H4 (cell line): ENCODE results near the gene LRRC4C. TPM values are rescaled to one million over a fixed set of nuclear protein-coding genes. Genes with fewer than 3 reads are reported as not detected.
A peak's percentile ranks its signal among the peaks of the same experiment; 100 is the strongest.

ENCODE experiments used
- DNase-seq: peaks from one replicate; pipeline ENCODE4 v3.0.0-alpha.2; 2015; ENCODE audit warnings: low spot score
- total RNA-seq: library from RNA; depleted of rRNA; stranded (reverse); fragments of >200 nt; shearing (Covaris generic); gene quantifications from 2 replicates; pipeline ENCODE4 v1.2.3, GENCODE V29; 2014; rRNA removed

LRRC4C gene
- total RNA-seq, result 4.8 and 6.2 TPM in 2 replicates

GRCh38 chr11:41459465-41460401, at the start of gene LRRC4C:
LRRC4C (minus strand) TSS chr11:41459652.
- DNase-seq, result no peak

DNA sequence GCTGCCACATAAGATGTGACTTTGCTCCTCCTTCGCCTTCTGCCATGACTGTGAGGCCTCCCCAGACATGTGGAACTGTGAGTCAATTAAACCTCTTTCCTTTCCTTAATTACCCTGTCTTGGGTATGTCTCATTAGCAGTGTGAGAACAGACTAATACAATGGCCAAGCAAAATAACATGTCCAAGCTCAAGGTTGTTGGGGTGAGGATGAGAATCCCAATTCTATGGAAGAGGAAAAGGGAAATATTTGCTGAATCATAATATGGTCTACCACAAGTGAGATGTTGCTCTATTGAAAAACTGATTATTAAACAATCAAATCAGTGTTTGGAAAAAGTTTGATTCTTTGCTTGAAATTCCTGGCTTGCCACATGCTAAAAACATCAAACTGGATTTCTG, 48.7 kb upstream of the LRRC4C start:
- no peak for DNase-seq

DNA sequence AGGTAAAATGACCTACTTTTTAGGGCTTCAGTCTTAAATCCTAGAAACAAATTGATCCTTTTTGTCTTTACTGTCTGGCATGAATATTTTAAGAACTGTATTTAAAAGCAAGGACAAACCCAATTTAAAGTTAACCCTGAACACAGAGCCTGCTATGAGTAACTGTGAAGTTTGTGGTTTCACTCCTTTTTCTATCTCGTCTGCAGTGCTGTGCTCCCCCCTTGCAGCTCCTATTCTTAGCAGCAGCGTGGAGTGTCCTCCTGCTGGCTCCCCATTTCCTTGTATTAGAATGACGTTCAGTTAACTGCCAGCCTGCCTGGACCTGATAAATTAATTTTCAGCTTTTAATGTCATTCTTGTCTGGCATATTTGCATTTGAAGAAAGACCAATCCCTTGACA, 40.0 kb upstream of the LRRC4C start:
- no peak for DNase-seq

- peak; percentile 13 for DNase-seq
Measured at GRCh38 chr11:41498726-41499125, 39.3 kb upstream of the LRRC4C start.

GRCh38 chr11:41497974-41498373, 38.5 kb upstream of the LRRC4C start:
- DNase-seq, result peak; percentile 32

- DNase-seq, result no peak
Measured at GRCh38 chr11:41494716-41495115, 35.3 kb upstream of the LRRC4C start.

GRCh38 chr11:41486424-41486823, 27.0 kb upstream of the LRRC4C start:
- DNase-seq, result no peak

- no peak for DNase-seq
Measured at GRCh38 chr11:41483956-41484355, 24.5 kb upstream of the LRRC4C start.

DNA sequence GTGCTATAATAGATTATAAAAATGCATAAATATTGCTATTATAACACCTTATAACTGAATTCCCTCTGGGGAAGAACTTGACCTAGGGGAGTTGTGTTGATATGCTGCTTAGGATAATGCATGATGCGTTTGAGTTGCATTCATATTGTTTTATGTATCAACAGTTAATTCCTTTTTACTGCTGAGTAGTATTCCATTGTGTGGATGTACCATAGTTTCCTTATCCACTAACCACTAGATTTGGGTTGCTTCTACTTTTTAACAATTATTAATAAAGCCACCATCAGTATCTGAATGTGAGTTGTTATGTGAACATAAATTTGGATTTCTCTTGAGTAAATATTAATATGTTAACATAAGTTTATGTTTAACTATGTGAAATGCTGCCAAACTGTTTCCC, 19.7 kb upstream of the LRRC4C start:
- no peak for DNase-seq

DNA sequence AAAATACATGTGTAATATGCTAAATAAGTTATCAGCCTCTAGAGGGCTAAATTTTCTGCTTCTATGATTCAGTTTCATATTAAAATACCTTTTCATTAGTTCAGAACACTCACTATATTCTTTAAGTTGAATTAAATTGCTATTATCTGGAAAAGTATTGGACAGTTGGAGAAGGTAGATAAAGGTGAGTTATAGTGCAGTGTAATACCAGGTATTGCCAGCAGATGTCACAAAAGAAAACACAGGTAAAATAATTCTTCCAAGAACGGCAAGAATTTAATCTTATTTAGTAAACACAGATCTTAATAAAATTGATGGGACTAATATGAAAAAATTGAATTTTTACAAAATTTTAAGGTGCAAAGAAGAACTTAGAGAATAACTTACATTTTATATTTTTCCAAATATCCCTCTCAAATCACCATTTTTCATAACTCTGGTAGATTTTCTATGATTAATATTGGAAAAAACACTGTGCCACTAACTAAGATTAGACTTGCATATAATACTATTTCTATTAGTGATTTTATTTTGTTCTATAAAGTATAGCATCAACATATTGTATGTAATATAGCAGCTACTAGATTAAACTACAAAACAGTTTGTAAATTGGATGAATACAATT, 1.7 kb upstream of the LRRC4C start:
- no peak for DNase-seq

- DNase-seq, result no peak
Measured at GRCh38 chr11:41458641-41459040, 811 bp downstream of the LRRC4C start.

DNA sequence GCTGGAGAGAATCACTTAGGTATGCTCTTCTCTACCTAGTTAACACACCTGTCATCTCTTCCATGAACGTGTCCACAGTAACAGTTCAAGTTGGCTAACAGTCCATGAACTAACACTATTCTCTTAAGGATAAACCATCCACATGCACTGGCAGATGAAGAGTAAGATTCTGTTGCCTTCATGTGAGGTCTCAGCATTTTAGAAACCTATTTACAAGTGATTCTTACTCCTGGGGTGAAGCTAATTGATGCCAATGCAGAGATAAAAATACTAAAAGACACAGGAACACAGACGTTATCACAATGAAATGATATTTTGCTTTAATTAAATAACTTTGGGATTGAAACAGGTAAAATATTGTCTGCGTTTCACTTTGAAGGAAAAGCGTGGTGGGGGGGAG, 1.3 kb downstream of the LRRC4C start:
- DNase-seq, result no peak

- no peak for DNase-seq
Measured at GRCh38 chr11:41457216-41458014, 2.0 kb downstream of the LRRC4C start.

GRCh38 chr11:41456269-41456668, 3.2 kb downstream of the LRRC4C start:
- no peak for DNase-seq

DNA sequence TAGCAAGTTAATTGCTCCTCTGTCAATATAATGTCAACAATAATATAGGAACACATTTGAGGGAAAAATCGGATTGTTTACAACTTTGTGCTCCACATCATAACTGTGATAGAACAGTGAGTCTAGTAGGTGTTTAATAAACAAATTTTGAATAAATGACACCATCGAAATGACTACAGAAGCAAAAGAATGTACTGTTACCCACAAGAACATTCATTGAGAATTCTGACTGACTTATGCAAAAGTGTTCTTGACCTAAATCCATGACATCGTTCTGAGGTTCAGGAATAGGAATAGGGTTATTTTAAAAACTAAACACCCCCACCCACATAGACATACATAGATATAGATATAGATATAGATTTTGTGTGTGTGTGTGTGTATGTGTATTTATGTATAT, 8.4 kb downstream of the LRRC4C start:
- DNase-seq, result no peak

- DNase-seq, result peak; percentile 30
Measured at GRCh38 chr11:41449483-41450050, 9.9 kb downstream of the LRRC4C start.

GRCh38 chr11:41446566-41446965, 12.9 kb downstream of the LRRC4C start:
- DNase-seq, result peak; percentile 11

- DNase-seq, result no peak
Measured at GRCh38 chr11:41446107-41446506, 13.3 kb downstream of the LRRC4C start.

GRCh38 chr11:41437006-41437490, 22.4 kb downstream of the LRRC4C start:
- DNase-seq, result no peak

DNA sequence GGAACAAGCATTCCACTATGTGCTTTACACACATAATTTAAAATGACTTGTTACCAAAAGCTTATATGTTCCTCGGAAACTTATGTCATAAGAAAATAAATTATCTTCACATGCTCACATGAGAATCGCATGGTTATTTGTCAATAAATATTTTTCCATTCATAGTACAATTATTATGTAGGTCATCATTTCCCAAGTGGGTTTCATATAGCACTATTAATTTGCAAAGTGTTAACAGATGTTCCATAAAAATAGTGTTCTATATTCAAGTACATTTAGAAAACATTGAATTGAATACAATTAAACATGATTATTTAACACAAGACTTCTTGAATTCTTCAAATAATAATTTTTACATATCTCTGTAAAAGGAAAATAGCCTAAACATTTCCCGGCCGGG, 23.9 kb downstream of the LRRC4C start:
- DNase-seq, result no peak

DNA sequence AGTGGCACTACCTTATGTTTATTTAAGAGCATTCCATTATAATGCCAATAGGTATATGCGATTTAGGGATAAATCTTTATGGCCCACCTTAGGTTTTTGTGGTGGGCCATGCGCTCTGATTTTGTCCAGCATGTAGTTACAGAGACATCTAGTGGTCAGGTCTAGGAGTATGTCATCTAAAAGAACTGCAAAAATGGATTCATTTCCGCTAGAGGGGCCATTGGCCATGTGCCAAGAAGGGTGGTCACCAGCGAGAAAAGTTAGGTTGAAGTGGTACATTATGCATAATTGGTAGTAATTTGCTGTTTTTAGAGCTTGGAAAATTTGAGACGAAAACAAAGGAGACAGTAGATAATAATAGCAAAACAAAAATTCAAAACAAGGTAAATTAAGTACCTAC, 27.7 kb downstream of the LRRC4C start:
- peak; percentile 30 for DNase-seq

GRCh38 chr11:41419901-41420300, 39.6 kb downstream of the LRRC4C start:
- no peak for DNase-seq
